GM21515 (cell line): ENCODE measurements around the gene PRR29.

Experiments
- ATAC-seq: cut with Tn5 transposase; IDR thresholded peaks from one replicate; pipeline ENCODE4 v1.9.1; 2021; ENCODE audit not compliant: unreplicated experiment

Gene PRR29

DNA sequence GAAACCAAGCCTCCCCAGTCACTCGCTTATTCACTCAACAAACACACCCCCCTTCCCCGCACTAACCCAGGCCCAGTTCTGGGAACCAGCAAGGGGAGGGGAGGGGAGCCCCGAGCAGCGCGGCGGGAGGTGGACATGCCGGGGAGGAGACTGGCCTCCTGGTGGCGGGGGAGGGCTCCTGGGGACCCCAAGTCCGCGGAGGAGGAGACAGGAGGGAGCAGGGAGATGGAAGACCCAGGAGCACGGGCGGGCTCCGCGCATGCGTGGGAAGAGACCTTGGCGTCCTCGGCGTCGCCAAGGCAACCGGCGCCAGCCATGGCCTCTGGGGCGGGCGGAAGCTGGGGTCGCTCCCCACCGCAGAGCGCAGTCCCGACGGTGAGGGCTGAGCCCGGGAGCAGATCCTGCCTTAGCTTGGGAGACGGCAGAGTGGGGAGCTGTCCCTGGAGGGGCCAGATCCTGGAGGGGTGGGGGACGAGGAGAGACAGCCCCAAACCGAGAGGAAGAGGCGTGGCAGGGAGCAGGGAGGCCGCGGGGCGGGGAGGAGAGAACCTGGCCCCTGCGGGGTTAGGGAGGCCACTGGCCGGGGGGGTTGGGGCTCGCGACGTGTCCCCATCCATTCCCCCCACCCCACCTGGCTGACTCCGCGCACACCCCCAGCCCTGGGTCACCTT, at the start of gene PRR29:
PRR29 (plus strand) TSS at position 302 of the 671 bp plus-strand sequence; CDS start at position 316, 14 bp downstream.
- ATAC-seq, result no peak

DNA sequence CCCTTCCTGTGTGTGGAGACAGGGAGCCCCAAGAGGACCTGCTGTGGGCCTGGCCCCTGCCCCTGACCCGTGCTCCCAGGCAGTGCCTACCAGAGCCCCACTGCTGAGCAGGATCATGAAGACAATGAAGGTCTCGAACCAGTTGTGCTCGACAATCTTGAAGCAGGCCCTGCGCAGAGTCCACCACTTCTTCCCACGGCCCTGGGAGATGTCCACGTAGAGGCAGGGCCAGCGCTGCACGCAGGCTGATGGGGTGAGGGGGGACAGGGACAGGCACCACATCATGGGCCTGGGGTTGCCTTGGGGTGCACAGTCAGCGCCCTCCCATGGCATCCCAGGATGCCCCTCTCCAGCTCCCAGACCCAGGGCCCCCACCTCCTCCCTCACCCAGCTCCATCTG, 49.6 kb upstream of the PRR29 start:
- ATAC-seq, result no peak

DNA sequence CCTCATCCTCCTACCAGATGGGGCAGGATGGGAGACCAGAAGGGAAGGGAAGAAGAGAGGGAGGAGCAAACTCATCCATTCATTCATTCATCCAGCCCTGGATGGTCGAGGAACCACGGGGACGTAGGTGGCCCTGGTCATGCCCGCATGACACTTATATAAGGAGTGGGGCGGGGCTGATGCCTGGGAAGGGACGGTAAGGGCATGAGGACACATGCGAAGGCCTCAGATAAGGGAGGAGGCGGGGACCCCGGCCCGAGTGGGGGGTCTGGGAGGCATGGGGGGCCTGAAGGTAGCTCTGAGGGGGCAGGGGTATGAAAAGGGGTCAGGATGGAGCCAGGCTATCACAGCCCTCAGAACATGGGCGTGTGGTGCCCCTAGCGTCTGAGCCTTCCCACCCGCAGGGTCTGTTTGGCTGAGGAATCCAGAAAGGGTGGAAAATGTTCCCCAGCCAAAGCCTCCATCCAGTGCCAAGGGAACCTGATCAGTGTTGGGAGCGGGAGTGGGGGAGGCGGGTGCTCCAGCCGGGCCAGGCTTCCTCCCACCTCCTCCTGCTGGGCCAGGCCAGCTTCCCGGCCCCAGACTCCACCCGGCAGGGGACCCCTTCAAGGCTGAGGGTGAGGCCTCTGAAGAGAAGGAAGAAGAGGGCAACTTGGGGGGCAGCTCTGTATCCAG, 48.4 kb upstream of the PRR29 start:
- ATAC-seq, result no peak

DNA sequence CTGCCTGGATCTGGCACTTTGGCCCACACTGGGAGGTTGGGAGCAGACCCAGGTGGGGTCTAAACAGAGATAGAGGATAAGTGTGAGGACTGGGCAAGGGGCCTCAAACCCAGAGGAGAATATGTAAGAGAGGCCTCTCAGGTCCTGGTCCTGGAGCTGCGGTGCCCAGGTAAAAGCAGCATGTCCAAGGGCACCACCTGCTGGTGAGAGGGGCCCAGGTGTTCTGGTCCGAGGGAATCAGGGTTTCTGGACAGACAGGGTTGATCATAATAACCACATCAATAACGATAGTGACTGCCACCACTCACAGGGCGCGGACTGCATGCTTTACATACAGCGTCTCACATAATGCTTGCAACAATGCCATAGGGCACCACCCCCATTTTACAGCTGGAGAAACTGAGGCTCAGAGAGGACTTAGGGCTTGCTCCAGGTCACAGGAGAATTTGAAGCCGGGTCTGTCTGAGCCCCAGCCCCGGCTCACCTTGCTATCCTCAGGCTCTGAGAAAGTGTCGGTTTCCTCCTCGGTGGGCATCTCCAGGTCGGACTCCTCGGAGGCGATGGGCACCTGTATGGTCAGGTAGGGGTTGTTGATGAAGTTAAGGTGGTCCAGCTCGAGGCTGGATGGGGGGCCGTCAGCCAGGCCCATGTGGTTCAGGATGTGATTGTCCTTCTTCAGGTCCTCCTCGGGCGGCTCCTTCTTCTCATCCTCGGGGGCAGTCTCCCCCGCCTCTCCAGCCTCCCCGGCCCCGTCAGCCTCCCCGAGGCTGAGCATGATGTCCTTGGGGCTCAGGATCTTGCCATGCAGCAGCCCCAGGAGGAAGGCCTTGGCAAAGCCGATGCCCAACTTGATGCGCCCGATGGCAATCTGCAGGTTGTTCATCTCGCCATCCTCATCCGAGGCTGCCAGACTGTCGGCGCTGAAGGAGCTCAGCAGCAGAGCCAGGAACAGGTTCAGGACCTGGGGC, 46.9 kb upstream of the PRR29 start:
- no peak for ATAC-seq

DNA sequence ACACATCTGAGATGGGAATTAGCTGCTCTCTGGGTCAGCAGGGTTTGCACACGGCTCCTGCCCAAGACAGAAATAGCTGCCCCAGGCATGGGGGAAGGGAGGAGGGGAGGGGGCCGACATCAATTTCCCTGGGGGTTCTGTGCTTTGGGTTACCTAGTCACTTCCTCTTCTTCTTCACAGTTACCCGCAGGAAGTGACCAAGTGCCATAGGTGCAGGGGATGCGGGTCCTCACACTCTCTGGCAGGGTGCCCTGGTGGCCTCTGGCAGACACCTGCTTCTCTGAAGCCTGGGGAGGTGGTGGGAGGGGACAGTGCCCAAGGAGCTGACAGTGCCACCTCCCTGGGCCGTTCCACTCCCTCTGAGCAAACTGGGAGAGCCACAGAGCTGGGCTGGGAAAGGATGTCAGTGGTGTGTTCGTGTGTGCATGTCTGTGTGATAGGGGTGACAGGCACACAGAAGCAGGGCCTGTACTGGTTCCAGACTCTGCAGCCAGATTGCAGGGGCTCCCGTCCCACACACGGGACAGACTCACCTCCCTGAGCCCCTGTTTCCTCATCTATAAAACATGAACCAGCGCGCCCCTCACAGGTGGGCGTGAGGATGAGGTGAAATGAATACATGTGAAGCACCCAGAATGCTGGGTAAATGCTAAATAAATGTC, 43.6 kb upstream of the PRR29 start:
- no peak for ATAC-seq

DNA sequence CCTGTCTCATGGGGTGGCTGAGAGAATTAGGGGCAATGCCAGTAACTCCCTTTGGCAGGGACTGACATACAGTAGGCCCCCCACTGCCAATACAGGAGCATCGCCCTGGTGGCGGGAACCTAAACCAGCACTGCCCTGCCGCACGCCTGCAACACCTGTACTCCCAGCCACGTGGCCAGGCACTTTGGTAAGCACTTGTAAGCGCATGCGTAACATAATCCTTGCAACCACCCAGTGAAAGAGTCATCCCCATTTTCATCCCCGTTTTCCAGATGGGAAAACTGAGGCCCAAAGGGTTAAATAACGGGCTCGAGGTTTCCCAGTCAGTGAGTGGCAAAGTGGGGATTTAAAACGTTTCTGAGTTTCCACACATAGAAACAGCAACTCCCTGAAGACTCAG, 42.9 kb upstream of the PRR29 start:
- no peak for ATAC-seq

DNA sequence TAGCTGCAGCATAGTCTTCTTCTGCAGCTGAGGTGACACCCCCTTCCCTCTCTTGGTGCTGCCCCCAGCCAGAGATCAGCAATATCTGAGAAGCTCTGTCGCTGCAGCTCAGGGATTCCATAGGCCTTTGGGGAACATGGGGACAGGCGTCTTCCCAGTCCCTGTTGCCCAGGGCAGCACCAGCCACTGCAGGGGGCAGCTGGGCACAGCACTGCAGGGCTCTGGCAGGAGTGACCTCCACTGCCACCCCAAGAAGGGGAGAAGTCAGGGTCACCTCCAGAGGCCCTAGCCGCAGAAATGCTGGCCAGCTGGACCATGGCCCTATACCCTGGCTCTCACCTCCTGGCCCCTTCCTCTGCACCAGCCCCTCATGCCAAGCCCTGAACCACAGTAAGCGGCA, 42.4 kb upstream of the PRR29 start:
- ATAC-seq, result no peak

DNA sequence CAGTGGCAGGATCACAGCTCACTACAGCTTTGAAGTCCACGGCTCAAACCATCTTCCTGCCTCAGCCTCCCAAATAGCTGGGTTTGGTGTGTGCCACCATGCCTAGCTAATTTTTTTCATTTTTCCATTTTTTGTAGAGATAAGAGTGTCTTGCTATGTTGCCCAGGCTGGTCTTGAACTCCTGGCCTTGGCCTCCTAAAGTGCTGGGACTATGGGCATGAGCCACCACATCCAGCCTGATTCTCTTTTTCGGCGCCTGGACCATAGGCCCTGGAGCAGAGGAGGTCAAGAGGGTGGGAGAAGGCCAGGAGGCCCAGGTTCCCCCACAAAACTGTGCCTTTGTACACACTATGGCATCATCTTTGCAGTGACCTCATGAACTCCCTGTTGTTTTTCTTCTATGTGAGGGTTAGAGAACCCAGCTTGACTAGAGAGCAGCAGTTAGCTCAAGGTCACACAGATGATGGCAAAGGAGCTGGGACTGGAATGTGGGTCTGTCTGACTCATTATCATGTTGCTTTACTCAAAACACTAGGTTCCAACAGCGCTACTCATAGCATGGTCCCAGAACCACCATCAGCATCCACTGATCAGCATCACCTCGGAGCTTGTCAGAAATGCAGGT, 41.7 kb upstream of the PRR29 start:
- ATAC-seq, result no peak

DNA sequence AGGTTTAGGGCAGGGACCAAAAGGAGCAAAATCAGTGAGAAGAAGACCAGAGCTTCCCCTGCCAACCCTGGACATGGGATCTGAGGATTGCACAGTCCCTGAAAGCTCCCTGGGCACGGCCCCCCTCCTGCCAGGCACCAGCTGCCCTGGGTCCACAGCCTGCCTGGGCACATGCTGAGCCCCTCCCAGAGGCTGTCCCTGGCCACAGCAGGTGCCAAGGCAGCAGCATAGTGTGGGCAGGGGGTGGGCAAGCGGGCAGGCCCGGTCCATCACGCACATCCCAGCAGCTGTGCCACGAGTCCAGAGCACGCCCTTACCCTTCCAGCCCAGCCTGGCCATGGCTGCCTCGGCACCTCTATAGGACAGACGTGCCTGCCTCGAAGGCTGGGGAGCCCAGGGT, 38.1 kb upstream of the PRR29 start:
- ATAC-seq, result no peak

DNA sequence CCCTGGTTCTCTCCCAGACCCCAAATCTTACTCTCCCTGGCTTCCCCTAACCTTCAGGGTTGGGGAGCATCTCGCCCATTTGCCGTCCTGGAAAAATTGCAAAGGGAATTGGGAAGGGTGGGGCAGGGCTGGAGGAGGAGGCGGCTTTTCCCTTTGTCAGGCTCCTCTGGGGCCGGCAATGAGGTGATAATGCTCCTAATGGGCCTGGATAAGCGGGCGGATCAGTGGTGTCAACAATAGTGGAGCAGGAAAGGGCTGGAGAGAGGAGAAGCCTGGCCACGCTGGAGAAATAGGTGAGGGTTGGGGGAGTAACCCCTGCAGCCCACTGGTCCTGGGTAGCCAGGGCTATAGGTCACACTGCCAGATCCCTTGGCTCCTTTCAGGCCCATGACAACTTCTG, 37.7 kb upstream of the PRR29 start:
- no peak for ATAC-seq

DNA sequence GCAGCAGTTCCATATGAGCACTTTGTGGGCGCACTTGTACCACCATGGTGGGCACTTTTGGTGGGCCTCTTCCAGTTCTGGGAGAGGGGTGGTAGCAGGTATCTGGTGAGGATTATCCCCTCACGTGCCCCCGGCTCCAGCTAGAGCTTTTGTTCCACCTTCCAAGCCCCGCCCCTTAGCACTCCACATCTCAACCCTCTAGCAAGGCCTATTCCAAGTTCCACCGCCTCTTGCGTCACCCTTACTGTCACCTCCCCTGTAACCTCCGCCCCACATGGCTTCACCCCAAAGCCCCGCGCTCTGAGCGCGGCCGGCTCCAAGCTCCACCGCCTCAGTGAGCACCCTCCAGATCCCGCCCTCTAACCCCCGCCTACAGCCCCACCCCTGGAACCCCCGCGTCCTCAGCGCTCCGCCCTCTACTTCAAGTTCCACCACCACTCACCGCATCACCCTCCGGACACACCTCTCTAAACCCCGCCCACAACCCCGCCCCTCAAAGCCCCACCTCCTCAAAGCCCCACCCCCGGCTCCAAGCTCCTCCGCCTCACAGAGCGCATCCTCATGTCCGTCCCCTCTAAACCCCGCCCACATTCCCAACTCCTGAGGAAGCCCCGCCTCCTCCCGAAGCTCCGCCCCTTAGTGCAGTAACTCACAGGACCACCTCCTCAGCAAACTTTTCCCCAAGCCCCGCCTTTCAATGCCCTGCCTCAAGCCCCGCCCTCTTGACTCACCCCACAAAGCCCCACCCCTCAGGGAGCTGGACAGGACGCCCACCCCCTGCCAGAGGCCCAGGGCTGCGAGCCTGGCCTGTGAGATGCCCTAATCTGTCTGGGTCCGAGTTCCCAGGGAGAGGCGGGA, 36.6 kb upstream of the PRR29 start:
- ATAC-seq, result no peak

DNA sequence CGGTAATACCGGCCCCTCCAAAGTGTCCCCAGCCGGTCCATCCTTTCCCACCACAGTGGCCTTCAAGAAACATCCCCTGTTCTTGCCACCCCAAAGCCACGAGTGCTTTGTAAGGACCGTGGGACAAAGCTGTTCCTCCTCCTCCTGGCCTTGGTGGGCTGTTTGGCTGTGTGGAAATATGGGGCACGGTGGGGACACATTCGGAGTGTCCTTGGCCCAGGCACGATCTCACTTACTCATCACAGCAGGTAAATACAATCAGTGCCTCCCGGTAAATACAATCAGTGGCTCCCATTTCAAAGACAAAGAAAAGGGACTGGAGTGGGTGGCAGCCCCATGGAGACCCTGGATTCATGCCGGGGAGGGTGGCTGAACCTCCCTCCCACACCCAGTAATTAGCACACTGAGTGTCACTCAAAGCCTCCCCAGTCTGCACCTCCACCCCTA, 35.8 kb upstream of the PRR29 start:
- no peak for ATAC-seq

DNA sequence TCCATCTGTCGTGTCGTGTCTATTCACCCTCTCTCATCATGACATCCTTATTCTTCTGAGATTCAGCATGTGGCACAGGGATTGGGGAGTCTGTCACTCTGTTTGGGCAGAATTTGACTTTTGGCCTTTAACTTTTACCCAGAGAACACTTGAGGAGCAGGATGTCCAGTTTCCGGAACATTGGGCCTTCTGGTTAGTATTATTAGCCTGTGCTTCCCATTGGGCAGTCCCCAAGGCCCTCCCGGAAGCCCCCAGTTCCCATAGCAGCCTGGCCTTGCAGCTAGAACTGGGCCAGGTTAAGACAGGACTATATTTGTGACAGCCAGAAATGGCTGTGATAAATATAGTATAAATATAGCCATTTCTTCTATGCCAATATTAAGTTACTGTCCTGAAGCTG, 35.0 kb upstream of the PRR29 start:
- ATAC-seq, result no peak

DNA sequence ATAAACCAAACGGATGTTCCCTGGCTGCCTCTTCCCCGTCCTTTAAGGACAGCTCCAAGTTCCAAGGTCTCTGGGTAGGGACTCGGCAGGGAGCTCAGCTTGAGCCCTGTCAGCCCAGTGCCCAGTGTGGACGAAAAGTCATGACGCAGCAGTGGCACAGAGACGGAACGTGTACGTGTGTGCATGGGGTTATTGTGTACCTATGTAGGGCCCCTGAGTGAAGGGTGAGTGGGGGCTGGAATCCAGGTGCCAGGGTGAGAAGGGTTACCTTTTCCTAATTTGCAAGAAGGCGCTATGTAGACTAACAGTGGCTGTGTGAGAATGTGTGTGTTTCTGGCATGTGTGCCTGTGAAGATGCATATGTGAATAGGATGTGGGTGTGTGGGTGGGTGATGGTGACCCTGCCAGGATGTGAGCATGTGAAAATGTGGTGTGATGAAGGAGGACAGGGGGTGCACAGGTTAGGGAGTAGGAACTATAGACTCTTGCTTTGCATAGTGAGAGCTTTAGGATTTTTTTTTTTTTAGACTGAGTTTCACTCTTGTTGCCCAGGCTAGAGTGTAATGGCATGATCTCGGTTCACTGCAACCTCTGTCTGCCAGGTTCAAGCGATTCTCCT, 31.4 kb upstream of the PRR29 start:
- no peak for ATAC-seq

DNA sequence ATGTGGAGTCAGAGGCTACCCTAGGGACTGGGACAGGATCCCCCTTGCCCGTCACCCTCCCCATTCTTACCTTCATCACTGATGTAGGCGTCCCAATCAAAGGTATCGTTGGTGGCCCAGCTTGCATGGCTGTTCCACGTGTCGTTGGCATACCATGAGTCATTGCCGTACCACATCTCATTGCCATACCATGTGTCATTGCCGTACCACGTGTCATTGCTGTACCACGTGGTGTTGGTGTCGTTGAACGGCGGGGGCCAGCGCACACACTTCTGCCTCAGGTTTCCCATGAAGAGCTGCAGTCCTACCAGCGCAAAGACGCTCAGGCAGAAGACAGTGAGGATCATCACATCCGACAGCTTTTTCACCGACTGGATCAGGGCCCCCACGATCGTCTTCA, 30.2 kb upstream of the PRR29 start:
- no peak for ATAC-seq

DNA sequence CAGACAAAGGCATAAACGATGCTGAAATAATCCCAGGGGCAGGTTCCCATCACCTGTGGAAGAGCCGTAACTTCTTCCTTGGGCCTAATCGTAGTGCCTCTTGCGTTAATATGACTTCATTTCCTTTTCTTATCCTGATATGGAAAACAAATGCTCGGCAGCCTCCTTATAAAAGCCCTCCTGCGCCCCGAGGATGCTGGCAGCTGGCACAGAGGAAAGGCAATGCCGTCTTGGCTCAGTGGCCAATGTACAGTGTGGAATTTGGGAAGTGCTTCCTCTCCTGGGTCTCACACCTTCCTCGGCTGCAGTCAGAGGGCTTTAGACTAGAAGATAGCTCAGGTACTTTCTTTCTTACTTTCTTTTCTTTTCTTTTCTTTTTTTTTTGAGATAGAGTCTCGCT, 28.9 kb upstream of the PRR29 start:
- ATAC-seq, result no peak

DNA sequence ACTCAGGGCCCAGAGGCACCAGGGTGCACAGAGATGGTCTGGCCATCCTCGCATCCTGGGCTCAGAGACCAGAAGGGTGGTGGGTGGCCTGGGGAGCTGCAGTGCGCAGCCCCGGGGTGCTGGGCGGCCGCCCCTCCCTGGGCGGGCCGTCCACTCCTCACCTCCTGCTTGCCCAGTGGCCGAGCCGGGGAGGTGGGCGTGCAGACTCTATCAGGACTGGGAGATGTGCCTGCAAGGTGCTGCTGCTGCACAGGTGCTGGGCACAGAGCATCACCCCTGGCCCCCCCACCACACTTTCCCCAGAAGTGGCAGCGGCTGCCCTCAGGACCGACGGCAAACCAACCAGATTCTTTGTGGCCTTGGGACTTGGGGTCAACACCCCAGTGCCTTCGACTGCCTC, 25.4 kb upstream of the PRR29 start, which contains the start of gene SCN4A:
SCN4A (minus strand) TSS at position 123 of the 400 bp plus-strand sequence; CDS start at position 46, 77 bp downstream.
- no peak for ATAC-seq

DNA sequence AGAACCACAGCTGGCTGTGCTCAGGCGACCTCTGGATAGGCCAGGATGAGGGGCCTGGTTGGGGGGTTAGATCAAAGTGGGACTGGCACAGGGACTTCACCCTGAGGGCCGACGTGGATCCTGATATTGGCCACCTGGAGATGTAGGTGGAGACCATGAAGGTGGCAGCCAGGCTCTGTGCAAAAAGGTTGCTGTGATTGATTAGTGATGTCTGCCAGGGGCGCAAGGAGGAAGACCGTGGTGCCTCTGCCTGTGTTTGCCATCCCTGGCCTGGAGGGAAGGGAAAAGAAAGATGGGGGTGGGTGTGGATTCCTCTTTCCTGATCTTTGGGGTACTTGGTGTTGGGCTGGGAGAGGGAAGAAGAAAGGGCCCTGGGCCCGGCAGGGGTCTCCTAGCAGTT, 24.9 kb upstream of the PRR29 start:
- ATAC-seq, result no peak

DNA sequence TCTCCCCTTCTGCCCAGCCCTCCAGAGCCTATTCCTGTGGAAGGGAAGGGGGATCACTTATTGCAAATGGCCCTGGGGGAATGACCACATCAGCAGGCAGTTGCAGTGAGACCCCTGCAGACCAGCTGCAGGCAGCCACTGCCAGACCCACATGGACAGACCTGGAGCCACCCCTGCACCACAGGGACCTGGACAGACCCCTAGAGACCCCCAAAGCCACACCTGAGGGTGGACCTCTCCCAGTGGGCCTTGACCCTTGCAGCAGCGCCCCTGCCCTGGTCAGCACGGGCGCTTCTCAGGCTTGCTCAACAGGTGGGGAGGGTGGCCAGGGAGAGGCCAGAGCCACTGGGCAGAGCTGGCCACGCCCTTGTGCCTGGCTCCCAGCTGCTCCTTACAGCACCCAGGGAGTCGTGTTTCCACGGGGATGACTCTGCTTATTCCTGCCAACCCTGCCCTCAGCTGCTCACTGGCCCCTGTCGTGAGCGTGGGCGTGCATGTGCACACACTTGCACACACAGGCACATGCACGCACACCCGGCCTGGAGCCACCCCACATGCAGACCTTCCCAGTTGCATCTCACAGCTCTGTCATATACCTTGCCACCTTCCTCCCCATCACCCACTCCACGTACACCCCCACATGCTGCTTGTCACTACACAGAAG, 24.1 kb upstream of the PRR29 start:
- no peak for ATAC-seq
